Spinal cord (tissue), 10 donors: Measurements from ENCODE around the gene CARD16. TPM values are rescaled to one million over a fixed set of nuclear protein-coding genes. Genes with fewer than 3 reads are reported as not detected.
A peak's percentile ranks its signal among the peaks of the same experiment; 100 is the strongest.
"Not testable (repeated sequence)": the region's sequence is repeated elsewhere in the genome, so short reads cannot be mapped to it uniquely, and the experiment has no call there.

ENCODE experiments used
- DNase-seq, 6 donors: peaks; one replicate each; pipeline versions ENCODE4 v3.0.0 to v3.0.0-alpha.2; 2013 to 2015; ENCODE audit warnings: low spot score in 6 of 6, low read depth in 4 of 6
- H3K27ac ChIP-seq: one replicate; pipeline ENCODE4 v1.5.1; 2013; ENCODE audit warnings: low read depth, low read length, control low read depth
- H3K27me3 ChIP-seq: one replicate; pipeline ENCODE4 v1.6.1; 2013; ENCODE audit warnings: low read length; ENCODE audit not compliant: control insufficient read depth, insufficient read depth
- H3K36me3 ChIP-seq: one replicate; pipeline ENCODE4 v1.6.1; 2013; ENCODE audit warnings: low read length; ENCODE audit not compliant: control insufficient read depth, insufficient read depth
- H3K4me1 ChIP-seq: one replicate; pipeline ENCODE4 v1.6.1; 2013; ENCODE audit warnings: low read length; ENCODE audit not compliant: control insufficient read depth, insufficient read depth
- H3K4me3 ChIP-seq: one replicate; pipeline ENCODE4 v1.5.1; 2013; ENCODE audit warnings: low read depth, low read length, control low read depth
- H3K9me3 ChIP-seq: one replicate; pipeline ENCODE4 v1.6.1; 2013; ENCODE audit warnings: low read length; ENCODE audit not compliant: control insufficient read depth, insufficient read depth
- whole genome bisulfite sequencing: methylation state at CpG from one replicate; pipeline ENCODE4 v1.1.5; 2013; ENCODE audit warnings: missing lambda C conversion rate; ENCODE audit not compliant: insufficient coverage; 5-methylcytosine and 5-hydroxymethylcytosine counted together
- polyA plus RNA-seq, 2 donors: library from polyadenylated mRNA; unstranded; fragments of 120-200 nt; gene quantifications; one replicate each; pipeline ENCODE4 v1.2.1, GENCODE V29; 2013; ENCODE audit not compliant: insufficient read length in 2 of 2
- total RNA-seq, 2 donors: library from RNA; depleted of rRNA in 1 of 2; stranded (reverse); fragments of 120-200 nt in 1 of 2; fragments of >200 nt in 1 of 2; gene quantifications; one replicate each; pipeline versions ENCODE4 v1.2.3 to v1.2.4, GENCODE V29; 2013 to 2014
- donor health status: healthy.

Gene CARD16
- total and polyA plus RNA-seq, 4 donors: 0.97 to 9.7 (median 3.3) TPM

DNA sequence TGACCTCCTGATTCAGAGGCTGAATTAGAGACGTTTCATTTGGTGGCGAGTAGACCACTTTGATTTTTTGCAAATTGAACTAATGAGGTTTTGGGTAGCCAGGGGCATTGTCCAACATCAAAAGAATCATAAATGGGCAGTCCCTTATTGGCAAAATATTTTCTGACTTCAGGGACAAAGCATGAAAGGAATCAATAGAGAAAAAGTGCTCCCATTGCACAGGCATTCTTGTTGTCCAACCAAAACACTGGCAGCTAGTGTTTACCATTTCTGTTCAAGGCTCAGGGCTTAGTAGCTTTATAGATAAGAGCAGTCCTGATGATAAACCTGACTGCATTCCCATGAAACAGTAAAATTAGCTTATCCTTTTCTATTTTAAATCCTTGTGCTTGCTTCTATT lies 6.4 kb upstream of the CARD16 start:
- H3K4me1 ChIP-seq: no peaks in the 10 kb centered on the region
- H3K27me3 ChIP-seq: no peaks in the 10 kb centered on the region
- H3K27ac ChIP-seq: no peak overlapping the region
- no peaks in the 10 kb centered on the region for H3K9me3 ChIP-seq
- no peak for DNase-seq
- no CpG with 5 or more reads among the region's 2 CpGs for WGBS
- no peak overlapping the region for H3K4me3 ChIP-seq
- H3K36me3 ChIP-seq: no peaks in the 10 kb centered on the region

DNA sequence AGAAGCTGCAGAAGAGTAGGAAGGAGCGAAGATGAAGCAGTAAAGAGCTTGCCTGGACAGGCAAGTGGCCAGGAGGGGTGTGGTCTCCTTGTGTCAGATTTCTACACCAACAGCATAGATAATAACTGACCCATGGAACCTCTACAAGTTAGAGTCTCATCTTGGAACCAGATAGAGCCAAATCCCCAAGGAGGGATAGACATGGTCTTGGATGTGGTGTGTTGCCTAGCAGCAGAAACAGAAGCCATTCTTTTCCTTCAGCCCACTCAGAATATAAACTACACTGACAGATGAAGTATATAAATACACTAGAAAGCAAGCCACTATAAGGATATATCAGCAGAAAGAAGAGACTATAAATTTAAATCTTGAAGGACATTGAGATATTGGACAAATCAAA lies 4.3 kb upstream of the CARD16 start:
- H3K9me3 ChIP-seq: no peaks in the 10 kb centered on the region
- no peaks in the 10 kb centered on the region for H3K27me3 ChIP-seq
- DNase-seq: peak in 1 of 6 donors; percentile 3
- H3K27ac ChIP-seq: no peak overlapping the region
- H3K4me1 ChIP-seq: no peaks in the 10 kb centered on the region
- H3K4me3 ChIP-seq: no peak overlapping the region
- H3K36me3 ChIP-seq: no peaks in the 10 kb centered on the region
- no CpG with 5 or more reads among the region's 1 CpG for WGBS

DNA sequence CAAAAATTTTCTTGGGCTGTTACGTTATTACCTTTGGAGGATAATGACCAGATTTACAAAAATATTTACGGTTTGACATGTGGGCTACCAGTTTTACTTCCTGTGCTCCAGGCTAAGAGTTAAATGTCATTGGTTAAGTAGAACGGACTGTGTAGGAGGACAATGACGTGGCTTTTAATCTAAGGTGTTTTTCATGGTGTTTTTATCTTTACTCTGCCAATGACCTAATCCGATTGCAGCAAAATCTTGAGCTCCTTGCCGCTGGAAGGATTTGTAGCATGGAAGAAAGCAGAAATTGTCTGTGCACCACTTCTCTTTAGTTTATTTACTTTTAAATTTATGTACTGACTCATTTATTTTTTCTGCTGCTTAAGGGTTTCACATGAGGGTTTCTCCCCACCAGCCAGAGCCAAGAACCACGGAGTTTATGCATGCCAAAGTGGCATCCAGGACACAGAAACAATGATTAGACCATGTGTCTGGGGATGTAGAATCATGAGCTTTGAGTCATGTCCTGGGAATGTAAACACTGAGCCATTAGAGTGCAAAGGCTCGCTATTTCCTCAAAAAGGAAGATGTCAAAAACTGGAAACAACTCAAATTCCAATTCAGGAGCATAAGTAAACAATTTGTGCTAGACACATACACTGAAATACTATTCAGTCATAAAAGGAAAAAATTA lies 1.9 kb upstream of the CARD16 start:
- H3K27ac ChIP-seq: no peak overlapping the region

DNA sequence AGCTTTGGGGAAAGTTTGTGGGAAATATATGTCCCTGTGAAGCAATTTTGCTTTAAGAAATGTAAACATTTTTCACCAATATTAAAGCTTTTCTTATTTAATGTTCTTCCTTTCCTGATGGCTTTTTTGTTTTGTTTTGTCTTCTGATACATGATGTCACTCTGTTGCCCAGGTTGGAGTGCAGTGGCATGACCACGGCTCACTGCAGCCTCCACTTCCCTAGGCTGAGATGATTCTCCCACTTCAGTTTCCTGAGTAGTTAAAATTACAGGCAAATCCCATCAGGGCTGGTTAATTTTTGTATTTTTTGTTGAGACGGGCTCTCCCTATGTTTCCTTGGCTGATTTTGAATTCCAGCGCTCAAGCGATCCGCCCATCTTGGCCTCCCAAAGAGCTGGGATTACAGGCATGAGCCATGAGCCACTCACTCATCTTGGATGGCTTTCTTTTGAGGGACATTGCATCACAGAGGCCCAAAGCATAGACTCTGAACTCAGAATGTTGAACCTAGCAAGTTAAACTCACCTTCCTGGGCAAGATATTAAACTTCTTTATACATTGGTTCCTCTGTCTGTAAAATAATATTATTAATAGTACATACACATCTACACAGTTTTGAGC lies 651 bp upstream of the CARD16 start:
- no peaks in the 10 kb centered on the region for H3K9me3 ChIP-seq
- no peaks in the 10 kb centered on the region for H3K36me3 ChIP-seq
- DNase-seq: no peak
- no peak overlapping the region for H3K27ac ChIP-seq
- H3K4me3 ChIP-seq: no peak overlapping the region
- H3K27me3 ChIP-seq: no peaks in the 10 kb centered on the region
- no peaks in the 10 kb centered on the region for H3K4me1 ChIP-seq
- 94% methylated on average over 4 of the region's 5 CpGs for WGBS

More for the DNA sequence above, 1.9 kb upstream of the CARD16 start:
- no peaks in the 10 kb centered on the region for H3K4me1 ChIP-seq
- no peaks in the 10 kb centered on the region for H3K36me3 ChIP-seq
- H3K27me3 ChIP-seq: no peaks in the 10 kb centered on the region
- 72% methylated on average over 3 of the region's 8 CpGs for WGBS
- H3K4me3 ChIP-seq: no peak overlapping the region
- peak in 3 of 6 donors; percentile 6 to 28 (median 21) for DNase-seq
- H3K9me3 ChIP-seq: no peaks in the 10 kb centered on the region

- Histone ChIP-seq H3K9me3 (no peaks in the 10 kb centered on the region), H3K4me3 (no peak overlapping the region), H3K27me3 (no peaks in the 10 kb centered on the region), H3K36me3 (no peaks in the 10 kb centered on the region), H3K27ac (no peak overlapping the region), H3K4me1 (no peaks in the 10 kb centered on the region)
- no CpG with 5 or more reads among the region's 3 CpGs for WGBS
- no peak for DNase-seq
Observed at GRCh38 chr11:105042178-105042577, 3.0 kb downstream of the CARD16 start.

DNA sequence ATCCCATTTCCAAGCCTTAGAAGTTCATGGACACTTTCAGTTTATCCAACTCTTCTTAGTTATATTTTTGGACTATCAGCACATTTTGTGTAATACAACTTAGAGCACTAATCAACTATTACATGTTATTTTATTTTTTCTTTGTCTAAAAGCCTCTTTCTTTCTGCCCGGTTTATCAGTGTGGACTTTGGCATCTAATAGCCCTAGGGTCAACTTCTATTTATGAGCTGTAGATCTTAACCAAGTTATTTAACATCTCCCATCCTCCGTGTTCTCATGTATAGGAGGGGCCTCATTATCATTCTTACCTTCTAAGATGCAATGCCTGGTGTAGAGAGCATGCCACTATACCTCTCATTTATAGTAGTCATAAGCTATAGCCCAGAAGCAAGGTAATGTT lies 4.4 kb downstream of the CARD16 start:
- Histone ChIP-seq H3K36me3 (no peaks in the 10 kb centered on the region), H3K27me3 (no peaks in the 10 kb centered on the region), H3K9me3 (no peaks in the 10 kb centered on the region), H3K4me1 (no peaks in the 10 kb centered on the region), H3K27ac (no peak overlapping the region), H3K4me3 (no peak overlapping the region)
- DNase-seq: no peak
- WGBS: 100% methylated on average over 1 of the region's 2 CpGs

GRCh38 chr11:105034813-105035620 lies 10.1 kb downstream of the CARD16 start, which contains the start of gene CASP1:
TSS of gene CASP1 (minus strand) at chr11:105035144. CDS start at chr11:105035113, 31 bp downstream.
- no peaks in the 10 kb centered on the region for H3K9me3 ChIP-seq
- peak in 1 of 6 donors; percentile 13 for DNase-seq
- no peaks in the 10 kb centered on the region for H3K4me1 ChIP-seq
- no peak within 1 kb of the TSS for H3K27ac ChIP-seq
- H3K36me3 ChIP-seq: no peaks in the 10 kb centered on the region
- H3K4me3 ChIP-seq: no peak within 1 kb of the TSS
- no CpG with 5 or more reads among the region's 3 CpGs for WGBS
- H3K27me3 ChIP-seq: no peaks in the 10 kb centered on the region

DNA sequence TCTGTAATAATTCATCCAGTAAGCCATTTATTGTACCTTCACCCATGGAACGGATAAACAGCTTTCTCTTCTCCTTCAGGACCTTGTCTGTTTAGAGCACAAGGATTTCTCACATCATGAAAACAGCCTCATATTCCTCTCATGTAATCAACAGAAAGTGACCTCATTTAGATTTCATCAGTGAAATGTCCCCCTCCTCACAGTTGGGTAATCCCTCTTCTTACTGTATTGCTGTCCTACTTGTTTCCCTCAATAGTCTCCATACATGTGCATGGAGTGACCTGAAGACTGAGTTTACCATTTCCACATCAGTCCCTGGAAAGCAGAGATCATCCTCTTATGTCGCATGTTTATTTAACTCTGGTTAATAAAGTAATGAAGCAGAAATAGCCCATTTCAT lies 10.7 kb downstream of the CARD16 start:
- not testable (repeated sequence) for H3K4me1 ChIP-seq, H3K9me3 ChIP-seq, DNase-seq, H3K27me3 ChIP-seq, H3K36me3 ChIP-seq, H3K27ac ChIP-seq, H3K4me3 ChIP-seq
- 91% methylated on average over 1 of the region's 2 CpGs for WGBS

GRCh38 chr11:105033781-105034180 lies 11.4 kb downstream of the CARD16 start:
- Histone ChIP-seq H3K9me3 (no peaks in the 10 kb centered on the region), H3K27ac (no peak overlapping the region), H3K36me3 (no peaks in the 10 kb centered on the region), H3K4me3 (no peak overlapping the region), H3K27me3 (no peaks in the 10 kb centered on the region), H3K4me1 (no peaks in the 10 kb centered on the region)
- no peak for DNase-seq
- 100% methylated on average over 1 of the region's 1 CpG for WGBS
